ENCODE results near the gene CD4.

Gene CD4

GRCh38 chr12:6818645-6819044 is 29.3 kb downstream of the CD4 start:
- TF ChIP-seq ZFX (IDR thresholded peaks at IDR 0.05): no peak
- no peak for TF ChIP-seq CTCF (conservative IDR thresholded peaks at IDR 0.05)
- no peak overlapping the region for H3K27ac ChIP-seq

DNA sequence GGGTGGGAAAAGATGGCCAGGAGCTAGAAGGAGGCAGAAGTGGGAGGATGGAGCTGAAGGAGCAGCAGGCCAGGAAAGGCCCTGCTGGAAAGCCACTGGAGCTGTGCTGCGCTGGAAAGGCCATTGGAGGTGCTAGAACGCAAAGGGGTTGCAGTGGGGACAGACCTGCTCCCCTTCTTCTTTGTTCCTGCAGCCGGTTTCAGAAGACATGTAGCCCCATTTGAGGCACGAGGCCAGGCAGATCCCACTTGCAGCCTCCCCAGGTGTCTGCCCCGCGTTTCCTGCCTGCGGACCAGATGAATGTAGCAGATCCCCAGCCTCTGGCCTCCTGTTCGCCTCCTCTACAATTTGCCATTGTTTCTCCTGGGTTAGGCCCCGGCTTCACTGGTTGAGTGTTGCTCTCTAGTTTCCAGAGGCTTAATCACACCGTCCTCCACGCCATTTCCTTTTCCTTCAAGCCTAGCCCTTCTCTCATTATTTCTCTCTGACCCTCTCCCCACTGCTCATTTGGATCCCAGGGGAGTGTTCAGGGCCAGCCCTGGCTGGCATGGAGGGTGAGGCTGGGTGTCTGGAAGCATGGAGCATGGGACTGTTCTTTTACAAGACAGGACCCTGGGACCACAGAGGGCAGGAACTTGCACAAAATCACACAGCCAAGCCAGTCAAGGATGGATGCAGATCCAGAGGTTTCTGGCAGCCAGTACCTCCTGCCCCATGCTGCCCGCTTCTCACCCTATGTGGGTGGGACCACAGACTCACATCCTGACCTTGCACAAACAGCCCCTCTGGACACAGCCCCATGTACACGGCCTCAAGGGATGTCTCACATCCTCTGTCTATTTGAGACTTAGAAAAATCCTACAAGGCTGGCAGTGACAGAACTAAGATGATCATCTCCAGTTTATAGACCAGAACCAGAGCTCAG is 30.0 kb downstream of the CD4 start:
- TF ChIP-seq CTCF (conservative IDR thresholded peaks at IDR 0.05) (no peak), ZFX (IDR thresholded peaks at IDR 0.05) (no peak)
- no peak overlapping the region for H3K27ac ChIP-seq

- TF ChIP-seq ZFX (IDR thresholded peaks at IDR 0.05) (no peak), CTCF (conservative IDR thresholded peaks at IDR 0.05) (no peak)
- H3K27ac ChIP-seq: no peak overlapping the region
Measured at GRCh38 chr12:6820166-6820565, 30.8 kb downstream of the CD4 start.

DNA sequence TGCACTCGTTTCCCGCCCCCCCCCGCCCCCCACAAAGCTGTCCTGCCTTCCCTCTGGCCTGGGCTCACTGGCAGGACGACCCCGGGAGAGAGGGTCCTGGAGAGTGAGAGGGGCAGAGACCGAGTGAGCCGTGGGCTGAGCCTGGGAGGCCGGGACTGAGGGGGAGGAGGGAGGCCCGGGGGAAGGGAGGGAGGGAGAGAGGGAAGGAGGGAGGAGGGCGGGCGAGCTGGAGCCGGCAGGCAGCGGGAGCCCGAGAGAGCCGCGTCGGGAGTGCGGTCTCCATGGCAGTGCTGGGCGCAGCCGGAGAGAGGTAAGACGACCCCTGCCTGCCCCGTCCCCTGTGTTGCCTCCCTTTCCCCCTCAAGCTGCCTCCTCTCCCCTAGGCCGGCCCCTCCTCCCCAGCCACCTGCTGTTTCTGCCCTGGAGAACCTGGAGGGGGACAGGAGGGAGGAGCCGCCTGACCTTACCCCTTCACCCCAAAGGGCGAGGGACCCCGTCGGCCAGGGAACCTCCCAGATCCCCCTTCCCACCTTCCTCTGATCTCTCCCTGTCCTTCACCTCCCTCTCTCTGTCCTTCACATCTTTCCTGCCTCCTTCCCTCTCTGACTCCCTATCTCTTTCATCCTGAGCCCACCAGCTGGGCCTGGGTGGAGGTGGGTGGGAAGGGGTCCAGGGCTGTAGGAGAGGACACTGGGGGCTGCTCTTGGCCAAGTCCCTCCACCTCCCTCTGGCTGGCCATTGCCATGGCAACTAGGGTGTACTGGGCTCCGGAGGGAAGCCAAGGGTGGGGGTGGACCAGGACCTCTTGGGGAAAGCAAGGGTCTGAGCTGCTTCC is 32.5 kb downstream of the CD4 start, which contains the start of gene GPR162:
Gene GPR162, plus strand, starts transcription at position 231 of the 835 bp plus-strand sequence. CDS start 2,078 bp downstream, outside the sequence.
- TF ChIP-seq CTCF (conservative IDR thresholded peaks at IDR 0.05) (no peak), ZFX (IDR thresholded peaks at IDR 0.05) (no peak)
- H3K27ac ChIP-seq: no peak within 1 kb of the TSS

- TF ChIP-seq CTCF (conservative IDR thresholded peaks at IDR 0.05) (no peak), ZFX (IDR thresholded peaks at IDR 0.05) (no peak)
- no peak overlapping the region for H3K27ac ChIP-seq
Measured at GRCh38 chr12:6822426-6823135, 33.3 kb downstream of the CD4 start.

GRCh38 chr12:6823182-6824084 is 34.1 kb downstream of the CD4 start:
- TF ChIP-seq CTCF (conservative IDR thresholded peaks at IDR 0.05): no peak
- no peak for TF ChIP-seq ZFX (IDR thresholded peaks at IDR 0.05)
- H3K27ac ChIP-seq: no peak overlapping the region

All from C4-2B (cell line).